ENCODE data around the gene TINCR. TPM values are rescaled to one million over a fixed set of nuclear protein-coding genes. Genes with fewer than 3 reads are reported as not detected.
"Not testable (repeated sequence)": the region's sequence is repeated elsewhere in the genome, so short reads cannot be mapped to it uniquely, and the experiment has no call there.

TINCR gene
- total RNA-seq = 8.1 TPM

- DNase-seq = peak; percentile 27
Measured at GRCh38 chr19:5567360-5567969, at the start of gene TINCR. Gene TINCR (minus strand): TSS chr19:5567953.

GRCh38 chr19:5617080-5617479 lies 49.3 kb upstream of the TINCR start:
- DNase-seq = no peak

- no peak for DNase-seq
Measured at GRCh38 chr19:5615756-5616327, 48.1 kb upstream of the TINCR start.

GRCh38 chr19:5612891-5613865 lies 45.4 kb upstream of the TINCR start:
- DNase-seq = no peak

- no peak for DNase-seq
Measured at GRCh38 chr19:5609881-5610448, 42.2 kb upstream of the TINCR start.

GRCh38 chr19:5608766-5609165 lies 41.0 kb upstream of the TINCR start:
- DNase-seq = not testable (repeated sequence)

GRCh38 chr19:5608291-5608690 lies 40.5 kb upstream of the TINCR start:
- no peak for DNase-seq

GRCh38 chr19:5607318-5608275 lies 39.8 kb upstream of the TINCR start:
- no peak for DNase-seq

GRCh38 chr19:5605362-5605761 lies 37.6 kb upstream of the TINCR start:
- DNase-seq = no peak

- no peak for DNase-seq
Measured at GRCh38 chr19:5603626-5604025, 35.9 kb upstream of the TINCR start.

- DNase-seq = peak; percentile 38
Measured at GRCh38 chr19:5600797-5601196, 33.0 kb upstream of the TINCR start.

GRCh38 chr19:5595745-5596144 lies 28.0 kb upstream of the TINCR start:
- DNase-seq = no peak

- DNase-seq = no peak
Measured at GRCh38 chr19:5595129-5595528, 27.4 kb upstream of the TINCR start.

GRCh38 chr19:5594521-5594950 lies 26.8 kb upstream of the TINCR start:
- no peak for DNase-seq

GRCh38 chr19:5593343-5594255 lies 25.8 kb upstream of the TINCR start:
- DNase-seq = peak; percentile 29

GRCh38 chr19:5592531-5593342 lies 25.0 kb upstream of the TINCR start:
- DNase-seq = no peak

GRCh38 chr19:5591476-5591875 lies 23.7 kb upstream of the TINCR start:
- DNase-seq = no peak

- DNase-seq = no peak
Measured at GRCh38 chr19:5590865-5591154, 23.1 kb upstream of the TINCR start.

GRCh38 chr19:5590151-5590864 lies 22.6 kb upstream of the TINCR start:
- DNase-seq = no peak

Measured in tongue (tissue), 2 donors.